ENCODE measurements around the gene SLC16A5.
A peak's percentile ranks its signal among the peaks of the same experiment; 100 is the strongest.

SLC16A5 gene

GRCh38 chr17:75060434-75061054 lies 27.2 kb upstream of the SLC16A5 start:
- DNase-seq (ENCODE audit: low spot score) = no peak
- no peak for TF ChIP-seq CTCF (IDR thresholded peaks at IDR 0.05)
- H3K27ac ChIP-seq = peak overlapping the region in 1 of 2 donors; percentile 74
- no peak overlapping the region for H3K4me3 ChIP-seq

GRCh38 chr17:75061055-75061438 lies 26.7 kb upstream of the SLC16A5 start:
- H3K4me3 ChIP-seq = no peak overlapping the region
- DNase-seq (ENCODE audit: low spot score) = no peak
- H3K27ac ChIP-seq = no peak overlapping the region
- TF ChIP-seq CTCF (IDR thresholded peaks at IDR 0.05) = no peak

GRCh38 chr17:75061618-75062017 lies 26.1 kb upstream of the SLC16A5 start:
- DNase-seq (ENCODE audit: low spot score) = no peak
- Histone ChIP-seq H3K27ac (no peak overlapping the region), H3K4me3 (no peak overlapping the region)
- no peak for TF ChIP-seq CTCF (IDR thresholded peaks at IDR 0.05)

GRCh38 chr17:75063201-75063600 lies 24.6 kb upstream of the SLC16A5 start:
- DNase-seq (ENCODE audit: low spot score) = no peak
- TF ChIP-seq CTCF (IDR thresholded peaks at IDR 0.05) = no peak

GRCh38 chr17:75063626-75064025 lies 24.1 kb upstream of the SLC16A5 start:
- TF ChIP-seq CTCF (IDR thresholded peaks at IDR 0.05) = no peak
- Histone ChIP-seq H3K27ac (no peak overlapping the region), H3K4me3 (no peak overlapping the region)
- DNase-seq (ENCODE audit: low spot score) = no peak

More at GRCh38 chr17:75063201-75063600, 24.6 kb upstream of the SLC16A5 start:
- Histone ChIP-seq H3K4me3 (no peak overlapping the region), H3K27ac (no peak overlapping the region)

- no peak overlapping the region for H3K27ac ChIP-seq
- TF ChIP-seq CTCF (IDR thresholded peaks at IDR 0.05) = no peak
- no peak overlapping the region for H3K4me3 ChIP-seq
- no peak for DNase-seq (ENCODE audit: low spot score)
Measured at GRCh38 chr17:75064040-75064439, 23.7 kb upstream of the SLC16A5 start.

- no peak for TF ChIP-seq CTCF (IDR thresholded peaks at IDR 0.05)
- no peak for DNase-seq (ENCODE audit: low spot score)
- no peak overlapping the region for H3K4me3 ChIP-seq
- no peak overlapping the region for H3K27ac ChIP-seq
Measured at GRCh38 chr17:75064460-75064859, 23.3 kb upstream of the SLC16A5 start.

Data from coronary artery (tissue), 2 donors.